ENCODE results near the gene ITGB3.
A peak's percentile ranks its signal among the peaks of the same experiment; 100 is the strongest.

ITGB3 gene

DNA sequence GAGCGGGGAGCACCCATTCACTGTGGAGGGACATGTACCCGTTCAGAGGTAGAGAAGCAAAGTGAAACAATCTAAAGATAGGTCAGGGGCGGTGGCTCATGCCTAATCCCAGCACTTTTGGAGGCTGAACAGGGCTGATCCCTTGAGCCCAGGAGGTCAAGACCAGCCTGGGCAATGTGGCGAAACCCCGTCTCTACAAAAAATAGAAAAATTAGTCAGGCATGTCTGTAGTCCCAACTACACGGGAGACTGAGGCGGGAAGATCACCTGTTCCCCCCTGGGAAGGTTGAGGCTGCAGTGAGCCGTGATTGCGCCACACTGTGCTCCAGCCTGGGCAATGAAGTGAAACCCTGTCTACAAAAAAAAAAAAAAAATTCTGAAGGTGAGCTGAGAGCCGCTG is 22.8 kb upstream of the ITGB3 start:
- no peak overlapping the region for H3K4me3 Mint-ChIP-seq
- H3K27ac Mint-ChIP-seq = no peak overlapping the region
- H3K4me1 Mint-ChIP-seq = peaks cover 17% of the 10 kb centered on the region
- no peak for ATAC-seq
- no peaks in the 10 kb centered on the region for H3K36me3 Mint-ChIP-seq
- H3K9me3 Mint-ChIP-seq = no peaks in the 10 kb centered on the region
- DNase-seq (ENCODE audit: low spot score in 2 of 2) = no peak

DNA sequence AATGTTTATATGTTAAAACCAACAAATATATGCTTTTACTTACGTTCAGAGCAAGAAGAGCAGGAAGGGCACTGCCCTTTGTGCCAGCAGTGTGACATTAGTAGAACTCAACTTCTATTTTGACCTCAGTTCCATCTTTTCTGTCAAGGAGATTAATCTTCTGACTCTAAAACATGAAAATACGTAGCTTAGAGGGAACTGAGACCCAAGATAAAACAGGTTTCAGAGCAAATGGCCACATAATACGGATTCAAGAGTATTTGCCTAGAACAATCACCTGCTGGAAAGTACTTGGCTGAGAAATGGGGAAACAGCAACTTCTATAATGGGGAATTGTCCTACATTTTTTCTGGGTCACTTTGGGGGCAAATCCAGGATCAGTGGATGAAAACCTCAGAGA is 22.3 kb upstream of the ITGB3 start:
- no peaks in the 10 kb centered on the region for H3K36me3 Mint-ChIP-seq
- no peak for DNase-seq (ENCODE audit: low spot score in 2 of 2)
- no peak for ATAC-seq
- peaks cover 17% of the 10 kb centered on the region for H3K4me1 Mint-ChIP-seq
- no peak overlapping the region for H3K4me3 Mint-ChIP-seq
- no peaks in the 10 kb centered on the region for H3K9me3 Mint-ChIP-seq
- H3K27ac Mint-ChIP-seq = no peak overlapping the region

DNA sequence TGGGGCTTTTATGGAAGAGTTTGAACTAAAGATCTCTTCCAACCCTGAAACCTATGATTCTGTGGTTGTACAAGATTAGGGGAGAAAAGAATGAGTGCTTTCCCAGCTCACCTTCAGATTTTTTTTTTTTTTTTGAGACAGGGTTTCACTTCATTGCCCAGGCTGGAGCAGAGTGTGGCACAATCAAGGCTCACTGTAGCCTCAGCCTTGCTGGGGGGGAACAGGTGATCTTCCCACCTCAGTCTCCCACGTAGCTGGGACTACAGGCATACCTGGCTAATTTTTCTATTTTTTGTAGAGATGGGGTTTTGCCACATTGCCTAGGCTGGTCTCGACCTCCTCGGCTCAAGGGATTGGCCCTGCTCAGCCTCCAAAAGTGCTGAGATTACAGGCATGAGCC is 21.8 kb upstream of the ITGB3 start:
- H3K4me1 Mint-ChIP-seq = peaks cover 17% of the 10 kb centered on the region
- no peak for DNase-seq (ENCODE audit: low spot score in 2 of 2)
- no peaks in the 10 kb centered on the region for H3K9me3 Mint-ChIP-seq
- ATAC-seq = no peak
- H3K27ac Mint-ChIP-seq = no peak overlapping the region
- H3K36me3 Mint-ChIP-seq = no peaks in the 10 kb centered on the region
- no peak overlapping the region for H3K4me3 Mint-ChIP-seq

DNA sequence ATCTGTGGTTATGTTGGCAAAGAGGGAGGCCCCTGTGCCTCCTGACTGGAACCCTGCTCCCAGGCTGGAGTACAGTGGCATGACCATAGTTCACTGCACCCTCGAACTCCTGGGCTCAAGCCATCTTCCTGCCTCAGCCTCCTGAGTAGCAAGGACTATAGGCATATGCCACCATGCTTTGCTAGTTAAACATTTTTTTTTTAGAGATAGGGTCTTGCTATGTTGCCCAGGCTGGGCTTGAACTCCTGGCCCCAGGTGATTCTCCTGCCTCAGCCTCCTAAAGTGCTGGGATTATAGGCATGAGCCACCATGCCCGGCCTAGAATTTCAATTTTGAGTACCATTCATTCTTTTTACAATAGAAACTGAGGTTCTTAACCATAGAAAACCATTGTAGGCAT is 21.2 kb upstream of the ITGB3 start:
- no peak overlapping the region for H3K4me3 Mint-ChIP-seq

DNA sequence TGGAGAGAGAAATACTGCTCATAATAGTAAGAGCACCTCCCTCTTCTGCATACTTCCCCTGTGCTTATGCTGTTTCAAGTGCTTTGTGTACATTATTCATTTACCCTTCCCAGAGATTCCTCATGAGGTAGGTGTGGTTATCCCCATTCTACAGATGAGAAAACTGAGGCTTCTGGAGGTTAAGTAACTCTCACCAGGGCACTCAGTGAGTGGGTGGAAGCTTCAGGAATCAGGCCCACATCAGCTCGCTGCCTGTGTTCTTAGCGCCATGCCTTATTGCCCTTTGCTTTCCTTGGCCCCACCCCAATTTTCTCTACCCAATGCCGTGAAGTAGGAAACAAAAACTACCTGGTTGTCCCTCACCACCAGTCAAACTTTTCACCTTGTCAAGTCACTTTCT is 18.1 kb upstream of the ITGB3 start:
- DNase-seq (ENCODE audit: low spot score in 2 of 2) = no peak
- H3K9me3 Mint-ChIP-seq = no peaks in the 10 kb centered on the region
- ATAC-seq = no peak
- peaks cover 17% of the 10 kb centered on the region for H3K4me1 Mint-ChIP-seq
- no peak overlapping the region for H3K27ac Mint-ChIP-seq
- no peak overlapping the region for H3K4me3 Mint-ChIP-seq
- H3K36me3 Mint-ChIP-seq = no peaks in the 10 kb centered on the region

More for the DNA sequence above, 21.2 kb upstream of the ITGB3 start:
- Mint-ChIP-seq H3K36me3 (no peaks in the 10 kb centered on the region), H3K9me3 (no peaks in the 10 kb centered on the region), H3K27ac (no peak overlapping the region), H3K4me1 (peaks cover 17% of the 10 kb centered on the region)
- no peak for DNase-seq (ENCODE audit: low spot score in 2 of 2)
- no peak for ATAC-seq

DNA sequence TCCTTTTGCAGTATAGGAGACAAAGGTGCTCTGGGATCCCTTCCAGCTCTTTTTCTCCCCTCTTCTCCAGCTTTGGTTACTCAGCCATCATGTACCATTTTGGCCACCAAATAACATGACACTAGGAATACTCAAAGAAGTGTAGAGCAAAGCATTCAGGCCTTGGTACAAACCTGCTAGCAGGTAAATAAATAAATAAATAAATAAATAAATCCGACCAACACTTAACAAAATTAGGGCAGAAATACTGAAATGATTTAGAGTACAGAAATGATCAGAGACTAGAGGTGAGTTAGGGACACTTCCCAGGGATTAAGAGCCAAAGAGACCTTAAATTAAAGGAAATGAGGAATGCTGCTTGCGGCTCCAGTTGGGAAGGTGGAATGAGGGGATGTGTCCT is 17.7 kb upstream of the ITGB3 start:
- Mint-ChIP-seq H3K36me3 (no peaks in the 10 kb centered on the region), H3K4me1 (peaks cover 15% of the 10 kb centered on the region), H3K27ac (no peak overlapping the region), H3K9me3 (no peaks in the 10 kb centered on the region), H3K4me3 (no peak overlapping the region)
- ATAC-seq = no peak
- no peak for DNase-seq (ENCODE audit: low spot score in 2 of 2)

DNA sequence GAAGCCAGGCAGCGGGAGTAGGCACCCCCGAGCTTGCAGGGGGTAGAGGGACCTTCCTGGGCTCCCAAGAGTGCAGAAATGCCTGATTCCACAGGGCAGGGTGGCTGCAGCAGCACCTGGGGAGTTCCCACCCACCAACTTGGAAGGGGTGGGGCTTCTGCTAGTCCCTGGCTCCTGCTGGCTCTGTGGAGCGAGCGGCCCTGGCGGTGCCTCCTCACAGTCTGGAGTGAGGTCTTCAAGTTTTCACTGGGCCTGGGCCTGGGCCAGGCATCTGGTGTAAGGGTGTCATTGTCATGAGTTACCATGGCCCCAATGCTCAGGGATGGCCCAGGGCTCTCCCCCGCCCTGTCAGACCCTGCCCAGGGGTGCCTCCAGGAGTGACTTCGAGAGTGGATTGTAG is 15.8 kb upstream of the ITGB3 start:
- Mint-ChIP-seq H3K27ac (no peak overlapping the region), H3K4me1 (peaks cover 15% of the 10 kb centered on the region), H3K4me3 (no peak overlapping the region), H3K9me3 (no peaks in the 10 kb centered on the region), H3K36me3 (no peaks in the 10 kb centered on the region)
- DNase-seq (ENCODE audit: low spot score in 2 of 2) (no peak), ATAC-seq (no peak)

DNA sequence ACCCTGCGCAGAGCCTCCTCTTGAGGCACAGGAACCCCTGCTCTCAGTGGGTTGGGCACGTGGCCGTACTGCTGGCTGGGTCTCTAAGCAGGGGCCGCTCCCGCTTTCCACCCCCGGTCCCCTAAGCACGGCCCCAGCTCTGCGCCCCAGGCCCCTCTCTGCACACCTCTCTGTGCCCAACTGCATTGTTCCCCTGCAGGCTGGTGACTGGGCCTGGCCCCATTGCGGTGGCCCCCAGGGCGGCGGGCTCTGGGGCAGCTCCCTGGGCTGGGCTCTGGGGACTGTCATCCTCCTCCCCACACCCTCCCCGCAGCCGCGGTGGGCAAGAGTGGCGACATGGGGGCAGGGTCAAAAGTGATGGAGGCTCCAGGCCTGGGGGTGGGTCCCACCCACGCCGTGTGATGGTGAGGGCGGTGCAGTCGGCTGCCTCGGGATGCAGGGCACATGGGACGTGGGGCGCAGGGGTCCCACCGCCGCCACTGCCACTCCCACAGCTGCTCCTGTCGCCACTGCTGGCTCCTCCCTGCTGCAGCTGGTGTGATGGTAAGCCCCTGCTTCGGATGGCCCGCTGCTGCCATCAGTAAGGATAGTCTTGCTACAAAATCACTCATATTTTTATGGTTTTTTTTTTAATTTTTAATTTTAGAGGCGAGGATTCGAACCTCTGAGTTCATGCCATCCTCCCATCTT is 15.2 kb upstream of the ITGB3 start:
- Mint-ChIP-seq H3K9me3 (no peaks in the 10 kb centered on the region), H3K36me3 (no peaks in the 10 kb centered on the region), H3K4me1 (peaks cover 15% of the 10 kb centered on the region), H3K27ac (no peak overlapping the region), H3K4me3 (no peak overlapping the region)
- no peak for ATAC-seq
- no peak for DNase-seq (ENCODE audit: low spot score in 2 of 2)

DNA sequence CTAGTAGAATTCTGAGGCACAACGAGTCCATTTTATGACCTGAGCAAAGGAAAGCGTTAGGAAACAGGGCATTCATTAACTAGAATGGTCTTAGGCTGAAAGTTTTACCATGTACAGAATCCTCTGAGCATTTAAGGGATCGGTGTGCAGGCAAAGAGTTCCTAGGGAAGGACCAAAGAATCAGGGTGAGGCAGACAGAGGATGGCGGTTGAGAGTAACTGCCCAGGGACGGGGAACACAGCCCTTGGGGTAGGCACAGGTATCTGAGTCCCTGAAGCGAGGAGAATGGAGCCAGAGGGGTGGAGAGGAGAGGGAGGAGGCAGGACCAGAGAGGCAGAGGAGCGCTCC is 14.0 kb upstream of the ITGB3 start:
- ATAC-seq (no peak), DNase-seq (ENCODE audit: low spot score in 2 of 2) (no peak)
- no peaks in the 10 kb centered on the region for H3K9me3 Mint-ChIP-seq
- peak overlapping the region; percentile 61 for H3K27ac Mint-ChIP-seq
- no peaks in the 10 kb centered on the region for H3K36me3 Mint-ChIP-seq
- no peak overlapping the region for H3K4me3 Mint-ChIP-seq
- peaks cover 15% of the 10 kb centered on the region for H3K4me1 Mint-ChIP-seq

DNA sequence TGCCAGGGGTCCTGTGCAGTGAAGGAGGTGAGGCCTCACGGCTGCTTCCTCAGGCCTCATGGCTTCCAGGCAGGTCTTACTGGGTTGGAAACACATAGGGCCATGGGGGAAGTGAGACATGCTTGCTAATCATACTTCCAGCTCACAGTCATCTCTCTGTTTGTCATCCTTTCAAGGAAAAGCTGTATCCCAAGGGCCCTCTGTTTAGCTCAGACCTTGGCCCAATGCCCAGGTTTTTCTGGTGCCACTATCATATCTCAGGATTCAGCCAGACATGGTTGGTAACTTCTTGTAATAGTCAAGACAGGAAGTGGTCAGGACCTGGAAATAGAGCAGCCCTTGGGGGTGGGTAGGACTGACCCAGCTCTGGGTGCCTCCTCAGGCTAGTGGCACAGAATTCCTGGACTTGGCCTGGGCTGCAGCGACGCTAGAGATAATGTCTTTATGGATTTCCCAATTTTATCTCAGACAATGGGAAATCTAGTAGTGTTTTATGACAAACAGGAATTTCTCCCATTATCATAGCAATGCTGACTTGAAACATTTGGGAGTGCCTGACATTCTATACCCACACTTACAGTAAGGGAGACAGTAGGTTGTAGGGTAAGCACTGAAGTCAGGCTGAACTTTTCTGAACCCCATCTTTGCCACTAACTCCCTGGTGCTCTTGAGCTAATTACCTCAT is 13.5 kb upstream of the ITGB3 start:
- Mint-ChIP-seq H3K4me1 (peaks cover 15% of the 10 kb centered on the region), H3K36me3 (no peaks in the 10 kb centered on the region), H3K27ac (peak overlapping the region; percentile 61), H3K9me3 (no peaks in the 10 kb centered on the region), H3K4me3 (no peak overlapping the region)
- DNase-seq (ENCODE audit: low spot score in 2 of 2) = no peak
- ATAC-seq = peak; percentile 51

DNA sequence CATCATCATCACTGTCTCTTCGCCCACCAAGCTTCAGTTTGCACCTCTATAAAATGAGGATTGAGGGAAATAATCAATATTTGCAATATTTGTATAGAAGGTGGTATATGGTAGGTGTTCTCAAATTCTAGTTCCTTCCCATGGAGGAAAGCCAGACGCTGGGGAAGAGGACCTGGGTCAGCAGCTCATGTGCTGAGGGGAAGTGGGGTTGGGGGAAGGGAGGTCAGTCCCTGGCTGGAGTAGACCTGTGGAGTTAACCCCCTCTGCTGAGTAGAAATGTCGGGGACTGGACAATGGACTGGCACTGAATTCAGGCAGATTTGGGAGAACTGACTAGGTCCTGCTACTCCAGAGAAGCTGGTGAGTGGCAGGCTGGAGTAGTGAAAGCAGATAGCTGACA is 12.8 kb upstream of the ITGB3 start:
- ATAC-seq = no peak
- H3K36me3 Mint-ChIP-seq = no peaks in the 10 kb centered on the region
- peaks cover 15% of the 10 kb centered on the region for H3K4me1 Mint-ChIP-seq
- no peaks in the 10 kb centered on the region for H3K9me3 Mint-ChIP-seq
- DNase-seq (ENCODE audit: low spot score in 2 of 2) = no peak
- no peak overlapping the region for H3K27ac Mint-ChIP-seq
- no peak overlapping the region for H3K4me3 Mint-ChIP-seq

DNA sequence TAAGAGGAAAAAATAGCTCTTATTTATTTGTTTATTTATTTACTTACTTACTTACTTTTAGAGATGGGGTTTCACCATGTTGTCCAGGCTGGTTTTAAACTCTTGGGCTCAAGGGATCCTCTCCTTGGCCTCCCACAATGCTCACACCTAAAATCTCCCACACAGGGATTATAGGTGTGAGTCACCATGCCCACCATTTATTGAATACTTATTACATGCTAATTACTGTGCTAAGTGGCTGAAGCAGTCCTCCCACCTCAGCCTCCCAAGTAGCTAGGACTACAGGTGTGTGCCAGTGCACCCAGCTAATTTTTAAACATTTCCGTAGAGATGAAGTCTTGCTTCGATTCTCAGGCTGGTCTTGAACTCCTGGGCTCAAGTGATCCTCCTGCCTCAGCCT is 11.0 kb upstream of the ITGB3 start:
- ATAC-seq = no peak
- no peaks in the 10 kb centered on the region for H3K36me3 Mint-ChIP-seq

DNA sequence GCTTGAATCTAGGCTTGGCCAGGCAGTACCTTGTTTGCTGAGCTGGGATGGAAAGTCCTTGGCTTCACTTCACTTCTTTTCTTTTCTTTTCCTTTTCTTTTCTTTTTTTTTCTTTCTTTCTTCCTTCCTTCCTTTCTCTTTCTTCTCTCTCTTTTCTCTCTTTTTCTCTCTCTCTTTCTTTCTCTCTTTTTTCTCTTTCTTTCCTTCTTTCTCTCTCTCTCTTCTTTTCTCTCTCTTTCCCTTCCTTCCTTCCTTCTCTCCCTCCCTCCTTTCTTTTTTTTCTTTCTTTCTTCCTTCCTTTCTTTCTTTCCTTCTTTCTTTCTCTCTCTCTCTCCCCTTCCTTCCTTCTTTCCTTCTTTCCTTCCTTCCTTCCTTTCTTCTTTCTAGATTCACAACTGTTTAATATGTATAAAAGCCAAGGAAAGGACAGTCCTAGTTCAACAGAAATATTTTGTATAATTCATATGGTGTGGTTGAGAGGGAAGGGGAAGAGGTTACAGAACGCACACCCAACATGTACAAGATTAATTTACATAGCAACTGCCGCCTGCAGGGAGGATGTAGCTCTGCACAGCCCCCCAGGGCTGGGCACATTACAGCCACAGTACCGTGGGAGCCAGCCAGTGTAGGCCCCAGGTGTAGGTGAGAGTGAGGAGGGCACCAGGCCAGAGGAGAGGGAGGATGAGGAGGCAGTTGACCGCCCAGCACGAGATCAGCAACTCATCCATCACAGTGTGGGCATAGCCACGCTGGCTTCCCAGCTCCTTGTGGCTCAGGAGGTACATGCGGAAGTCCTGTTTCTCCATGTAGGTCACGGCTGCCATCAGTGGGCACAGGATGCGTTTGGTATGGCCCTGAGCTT is 9.7 kb upstream of the ITGB3 start:
- ATAC-seq = no peak
- Mint-ChIP-seq H3K9me3 (no peaks in the 10 kb centered on the region), H3K4me1 (peaks cover 15% of the 10 kb centered on the region), H3K36me3 (no peaks in the 10 kb centered on the region), H3K27ac (no peak overlapping the region), H3K4me3 (no peak overlapping the region)
- no peak for DNase-seq (ENCODE audit: low spot score in 2 of 2)

More for the DNA sequence above, 11.0 kb upstream of the ITGB3 start:
- DNase-seq (ENCODE audit: low spot score in 2 of 2) = no peak
- H3K4me3 Mint-ChIP-seq = no peak overlapping the region
- H3K9me3 Mint-ChIP-seq = no peaks in the 10 kb centered on the region
- no peak overlapping the region for H3K27ac Mint-ChIP-seq
- peaks cover 15% of the 10 kb centered on the region for H3K4me1 Mint-ChIP-seq

DNA sequence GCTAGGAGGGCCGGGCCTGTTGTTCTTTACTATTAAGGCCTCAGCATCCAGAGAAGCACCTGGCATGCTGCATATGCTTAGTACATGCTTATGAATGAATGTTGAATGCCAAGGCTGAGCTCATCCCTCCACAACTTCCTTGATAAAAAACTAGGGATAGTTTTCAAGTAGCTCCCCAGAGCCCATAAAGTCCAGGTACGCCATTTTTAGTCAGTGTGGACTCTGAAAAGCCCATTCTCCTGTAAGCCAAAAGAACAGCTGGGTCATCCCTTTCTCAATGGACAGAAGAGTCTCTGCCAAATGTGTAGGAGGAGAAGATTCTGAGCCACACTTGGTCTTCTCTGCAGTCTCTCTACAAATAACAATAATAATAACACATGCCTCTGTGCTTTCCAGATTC is 8.9 kb upstream of the ITGB3 start:
- Mint-ChIP-seq H3K4me3 (no peak overlapping the region), H3K27ac (no peak overlapping the region), H3K9me3 (no peaks in the 10 kb centered on the region), H3K4me1 (peaks cover 10% of the 10 kb centered on the region), H3K36me3 (no peaks in the 10 kb centered on the region)
- DNase-seq (ENCODE audit: low spot score in 2 of 2) (no peak), ATAC-seq (no peak)

DNA sequence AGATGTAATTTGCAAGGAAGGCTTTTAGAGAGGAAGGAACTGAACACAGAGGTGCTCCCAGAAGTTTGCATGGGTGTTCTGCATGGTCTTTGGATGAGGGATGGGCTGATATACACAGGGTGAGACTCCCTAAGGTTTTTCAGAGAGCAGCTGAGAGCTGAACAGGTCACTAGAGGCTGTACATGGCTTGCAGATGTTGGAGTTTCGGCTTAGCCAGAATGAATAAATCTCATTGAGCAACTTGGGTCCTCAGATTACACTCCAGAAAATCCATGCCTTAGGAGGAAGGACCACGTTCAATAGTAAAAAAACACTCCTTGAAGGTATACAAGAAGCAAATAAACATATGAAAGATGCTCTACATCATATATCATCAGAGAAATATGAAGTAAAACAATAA is 7.5 kb upstream of the ITGB3 start:
- no peak overlapping the region for H3K4me3 Mint-ChIP-seq
- H3K4me1 Mint-ChIP-seq = no peaks in the 10 kb centered on the region
- H3K9me3 Mint-ChIP-seq = no peaks in the 10 kb centered on the region
- no peak for ATAC-seq
- H3K36me3 Mint-ChIP-seq = no peaks in the 10 kb centered on the region
- no peak overlapping the region for H3K27ac Mint-ChIP-seq
- DNase-seq (ENCODE audit: low spot score in 2 of 2) = no peak

DNA sequence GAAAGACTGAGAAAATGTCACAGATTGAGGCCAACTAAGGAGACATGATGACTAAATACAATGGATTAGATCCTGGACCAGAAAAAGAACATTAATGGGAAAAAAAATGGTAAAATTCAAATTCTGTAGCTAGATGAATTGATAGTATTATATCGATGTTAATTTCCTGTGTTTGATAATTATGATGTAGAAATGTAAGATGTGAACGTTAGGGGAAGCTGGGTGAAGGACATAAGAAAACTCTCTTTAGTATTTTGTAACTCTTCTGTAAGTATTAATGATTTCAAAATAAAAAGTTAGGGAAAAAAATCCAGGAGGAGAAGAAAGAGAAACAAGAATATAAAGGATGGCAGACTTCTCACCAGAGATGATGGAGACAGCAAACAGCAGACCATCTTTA is 2.8 kb upstream of the ITGB3 start:
- Mint-ChIP-seq H3K4me3 (no peak overlapping the region), H3K36me3 (no peaks in the 10 kb centered on the region), H3K4me1 (peaks cover 12% of the 10 kb centered on the region), H3K9me3 (no peaks in the 10 kb centered on the region), H3K27ac (no peak overlapping the region)
- ATAC-seq (no peak), DNase-seq (ENCODE audit: low spot score in 2 of 2) (no peak)
